A549 (cell line): ENCODE results near the gene SNX10. TPM values are rescaled to one million over a fixed set of nuclear protein-coding genes. Genes with fewer than 3 reads are reported as not detected.

ENCODE experiments used
- ATAC-seq, 2 experiments: fragments of 200-7000 bp in 1 of 2; fragments of >200 bp in 1 of 2; cut with Nextera tagmentation in 1 of 2; cut with Tn5 transposase in 1 of 2; 3 replicates each; pipeline versions ENCODE4 v1.8.0 to v1.9.1; 2018 to 2020; ENCODE audit warnings: mild to moderate bottlenecking in 1 of 2, moderate library complexity in 1 of 2
- CTCF ChIA-PET: fragments of 300-600 bp; sonication (Branson Sonifier 250); formaldehyde crosslinking; extraction: SDS; loops from one replicate; lab custom pipeline; 2021; ENCODE audit warnings: antibody characterized with exemption, inconsistent platforms; lab: Yijun Ruan, JAX
- POLR2A ChIA-PET: fragments of 350-600 bp; formaldehyde crosslinking; extraction: SDS; loops from one replicate; lab custom pipeline; 2021; ENCODE audit warnings: antibody characterized with exemption, inconsistent platforms; lab: Yijun Ruan, JAX
- DNase-seq, 2 experiments: peaks; one replicate each; pipeline versions ENCODE4 v3.0.0 to v3.0.0-alpha.2; 2011 to 2016; ENCODE audit warnings: low read depth in 1 of 2, low spot score in 1 of 2
- FAIRE-seq: peaks from 2 replicates; lab custom pipeline; 2011; peaks lifted over from hg19 to GRCh38; lab: Jason Lieb, UNC
- H3K27ac ChIP-seq, 2 experiments: fragments of >200 bp; sonication (Bioruptor Twin); formaldehyde crosslinking; 3 replicates each; pipeline ENCODE4 v1.5.1; 2016 to 2017
- H3K4me1 ChIP-seq: fragments of >200 bp; sonication (Bioruptor Twin); formaldehyde crosslinking; 3 replicates; pipeline ENCODE4 v1.6.1; 2016
- H3K4me2 ChIP-seq: fragments of >200 bp; sonication (Bioruptor Twin); formaldehyde crosslinking; 3 replicates; pipeline ENCODE4 v1.6.1; 2016
- H3K4me3 ChIP-seq: fragments of >200 bp; sonication (Bioruptor Twin); formaldehyde crosslinking; 3 replicates; pipeline ENCODE4 v1.5.1; 2016
- H3K9me3 ChIP-seq: fragments of >200 bp; sonication (Bioruptor Twin); formaldehyde crosslinking; 3 replicates; pipeline ENCODE4 v1.6.1; 2016
- BCL3 ChIP-seq: fragments of >200 bp; sonication (Bioruptor Twin); formaldehyde crosslinking; IDR thresholded peaks from 3 replicates; pipeline ENCODE4 v1.6.1; 2016
- BHLHE40 ChIP-seq: IDR thresholded peaks from 2 replicates; pipeline ENCODE4 v1.6.1; 2012; ENCODE audit warnings: low read depth, low read length, inconsistent platforms
- CEBPB ChIP-seq, 2 experiments: fragments of >200 bp in 1 of 2; sonication (Bioruptor Twin) in 1 of 2; formaldehyde crosslinking in 1 of 2; IDR thresholded peaks; 2 replicates each; pipeline ENCODE4 v1.6.1; 2012 to 2016
- CHD2 ChIP-seq: fragments of 150-350 bp; IDR thresholded peaks from 2 replicates; pipeline ENCODE4 v1.6.1; 2014; ENCODE audit warnings: low read length; ENCODE audit not compliant: partially characterized antibody
- EHMT2 ChIP-seq: fragments of 200-600 bp; sonication (generic); IDR thresholded peaks from 2 replicates; pipeline ENCODE4 v1.6.1; 2016; ENCODE audit warnings: antibody characterized with exemption, low read depth, mild to moderate bottlenecking, moderate library complexity
- ESRRA ChIP-seq: fragments of 150-350 bp; IDR thresholded peaks from 2 replicates; pipeline ENCODE4 v1.6.1; 2014; ENCODE audit warnings: mild to moderate bottlenecking, low read length, borderline replicate concordance
- FOSB ChIP-seq: fragments of 250-450 bp; sonication (Bioruptor Pico); IDR thresholded peaks from 2 replicates; pipeline ENCODE4 v1.5.0; 2020; ENCODE audit warnings: mild to moderate bottlenecking, moderate library complexity
- FOXS1 ChIP-seq: fragments of 250-450 bp; sonication (Bioruptor Pico); IDR thresholded peaks from 2 replicates; pipeline ENCODE4 v1.5.0; 2020; ENCODE audit warnings: mild to moderate bottlenecking, moderate library complexity
- HMGXB4 ChIP-seq: fragments of 250-450 bp; sonication (Bioruptor Pico); IDR thresholded peaks from 2 replicates; pipeline ENCODE4 v1.5.0; 2021; ENCODE audit warnings: mild to moderate bottlenecking, moderate library complexity, borderline replicate concordance
- JUN ChIP-seq, 2 experiments: fragments of >200 bp; sonication (Bioruptor Twin); formaldehyde crosslinking; IDR thresholded peaks; 2 replicates in 1 of 2; 3 replicates in 1 of 2; pipeline ENCODE4 v1.6.1; 2016 to 2017
- KDM1A ChIP-seq: fragments of 200-600 bp; sonication (generic); IDR thresholded peaks from 2 replicates; pipeline ENCODE4 v1.6.1; 2016; ENCODE audit warnings: low read depth, mild to moderate bottlenecking
- KDM5A ChIP-seq: fragments of 200-600 bp; sonication (generic); IDR thresholded peaks from 2 replicates; pipeline ENCODE4 v1.6.1; 2016; ENCODE audit warnings: antibody characterized with exemption, mild to moderate bottlenecking
- MAFK ChIP-seq: fragments of 450-650 bp; IDR thresholded peaks from 2 replicates; pipeline ENCODE4 v1.6.1; 2014; ENCODE audit not compliant: partially characterized antibody
- MAZ ChIP-seq: fragments of 150-350 bp; IDR thresholded peaks from 2 replicates; pipeline ENCODE4 v1.6.1; 2014; ENCODE audit warnings: antibody characterized with exemption, low read depth, low read length, borderline replicate concordance
- NFE2L2 ChIP-seq: fragments of 150-350 bp; conservative IDR thresholded peaks from 2 replicates; pipeline ENCODE4 v1.6.1; 2014; ENCODE audit warnings: low read length
- NR3C1 ChIP-seq: fragments of >200 bp; sonication (Bioruptor Twin); formaldehyde crosslinking; IDR thresholded peaks from 3 replicates; pipeline ENCODE4 v1.6.1; 2017
- RAD21 ChIP-seq, 2 experiments: fragments of >200 bp in 1 of 2; sonication (Bioruptor Twin) in 1 of 2; formaldehyde crosslinking in 1 of 2; IDR thresholded peaks in 1 of 2; conservative IDR thresholded peaks in 1 of 2; 2 replicates in 1 of 2; 3 replicates in 1 of 2; pipeline ENCODE4 v1.6.1; 2012 to 2018; ENCODE audit warnings: inconsistent platforms in 1 of 2
- SREBF2 ChIP-seq: fragments of 450-650 bp; IDR thresholded peaks from 2 replicates; pipeline ENCODE4 v1.6.1; 2014; ENCODE audit warnings: mild to moderate bottlenecking, moderate library complexity
- TP53 ChIP-seq: fragments of 250-450 bp; sonication (Bioruptor Pico); IDR thresholded peaks from 2 replicates; pipeline ENCODE4 v1.5.0; 2021; ENCODE audit warnings: mild to moderate bottlenecking, moderate library complexity
- ZC3H11A ChIP-seq: fragments of 450-650 bp; IDR thresholded peaks from 2 replicates; pipeline ENCODE4 v1.6.1; 2014; ENCODE audit warnings: antibody characterized with exemption, mild to moderate bottlenecking
- ZNF302 ChIP-seq: fragments of 250-450 bp; sonication (Bioruptor Pico); IDR thresholded peaks from 2 replicates; pipeline ENCODE4 v1.9.0; 2021; ENCODE audit warnings: inconsistent platforms, mild to moderate bottlenecking, moderate library complexity
- ZSCAN20 ChIP-seq: fragments of 250-450 bp; sonication (Bioruptor Pico); IDR thresholded peaks from 2 replicates; pipeline ENCODE4 v1.8.0; 2022; ENCODE audit warnings: mild to moderate bottlenecking, moderate library complexity
- WGBS: methylation state at CpG from one replicate; pipeline ENCODE4 v1.1.6; 2017; ENCODE audit errors: missing lambda C conversion rate; 5-methylcytosine and 5-hydroxymethylcytosine counted together
- polyA plus RNA-seq, 4 experiments: library from polyadenylated mRNA; depleted of rRNA in 3 of 4; stranded (reverse); fragments of >200 nt; fragmentation: RNase III in 1 of 4; extraction: RNeasy Plus Mini Kit Qiagen cat#74134 plus additional on column Dnase treatment in 1 of 4; gene quantifications; 2 replicates in 3 of 4; 3 replicates in 1 of 4; pipeline ENCODE4 v1.2.3, GENCODE V29; 2011 to 2017
- TF ChIP-seq, protein P1 (sequence below): fragments of >200 bp; sonication (Bioruptor Twin); formaldehyde crosslinking; IDR thresholded peaks from 2 replicates; pipeline ENCODE4 v1.6.1; 2016

SNX10 gene
- polyA plus RNA-seq, 2 of the 4 experiments (the other 2 are of a cell fraction), result 4.5 to 12.6 TPM

DNA sequence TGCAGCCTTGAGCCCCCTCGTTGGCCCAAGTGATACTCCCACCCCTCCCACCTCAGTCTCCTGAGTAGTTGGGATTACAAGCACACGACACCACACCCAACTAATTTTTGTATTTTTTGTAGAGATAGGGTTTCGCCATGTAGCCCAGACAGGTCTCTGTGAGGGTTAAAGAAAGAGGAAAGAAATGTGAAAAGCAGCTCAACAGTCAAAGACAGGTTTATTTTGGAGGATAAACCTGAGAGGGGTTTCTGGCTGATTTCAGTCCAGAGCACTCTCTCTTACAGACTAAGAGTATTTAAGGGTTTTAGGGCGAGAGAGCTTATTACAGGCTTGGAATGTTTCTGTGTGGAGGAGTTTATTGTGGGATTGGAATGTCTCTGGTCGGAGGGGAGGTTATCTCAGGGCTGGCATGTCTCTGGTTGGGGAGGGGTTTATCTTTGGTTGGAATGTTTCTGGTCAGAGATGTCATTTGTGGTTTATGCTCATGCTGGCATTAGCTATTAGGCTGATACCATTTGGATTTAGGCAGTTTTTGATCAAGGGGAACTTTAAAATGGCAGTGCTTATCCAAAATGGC, 26.1 kb upstream of the SNX10 start (continued):
- TF ChIP-seq BCL3 (no peak), NR3C1 (no peak)
- TF ChIP-seq, all 56 proteins: peak for 0

- ChIA-PET POLR2A (no interaction called here), CTCF (interaction anchor here (1.0 to 1.5 kb wide), 4 partner anchors 8 to 893 kb away, joined by 3 to 4 read pairs (median 3); no protein-coding TSS in a partner anchor)
- FAIRE-seq (no peak), DNase-seq (no peak), ATAC-seq (no peak)
- H3K4me2 ChIP-seq, result no peak overlapping the region
- H3K27ac ChIP-seq, result no peak overlapping the region
- WGBS, result 73% methylated on average over 9 of the region's 9 CpGs
- H3K4me1 ChIP-seq, result no peaks in the 10 kb centered on the region
- TF ChIP-seq FOSB (CRISPR knock-in tag), result no peak
- TF ChIP-seq ZSCAN20, result no peak
- TF ChIP-seq SREBF2, result no peak
- no peak for TF ChIP-seq CHD2
- TF ChIP-seq MAFK, result no peak
- no peak for TF ChIP-seq MAZ
- no peak for TF ChIP-seq NFE2L2
- no peak for TF ChIP-seq ZNF302 (CRISPR knock-in tag)
- TF ChIP-seq BHLHE40, result no peak
- TF ChIP-seq, protein P1, sequence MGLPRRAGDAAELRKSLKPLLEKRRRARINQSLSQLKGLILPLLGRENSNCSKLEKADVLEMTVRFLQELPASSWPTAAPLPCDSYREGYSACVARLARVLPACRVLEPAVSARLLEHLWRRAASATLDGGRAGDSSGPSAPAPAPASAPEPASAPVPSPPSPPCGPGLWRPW, result no peak
- TF ChIP-seq EHMT2, result no peak
- no peak for TF ChIP-seq KDM1A
- TF ChIP-seq FOXS1 (CRISPR knock-in tag), result no peak
- no peak for TF ChIP-seq ZC3H11A
- no peak for TF ChIP-seq CEBPB (IDR thresholded peaks at IDR 0.05)
- no peak for TF ChIP-seq JUN (IDR thresholded peaks at IDR 0.05)
- TF ChIP-seq HMGXB4 (CRISPR knock-in tag), result no peak
- TF ChIP-seq KDM5A, result no peak
- TF ChIP-seq TP53 (CRISPR knock-in tag), result no peak
- no peak overlapping the region for H3K4me3 ChIP-seq
- H3K9me3 ChIP-seq, result no peaks in the 10 kb centered on the region
These were observed 24.0 kb upstream of the SNX10 start for GRCh38 chr7:26267601-26268166.

GRCh38 chr7:26275213-26275612, 16.4 kb upstream of the SNX10 start:
- DNase-seq, result no peak
- TF ChIP-seq ESRRA (no peak), MAFK (no peak), RAD21 (conservative IDR thresholded peaks at IDR 0.05 in 1 of 2, IDR thresholded peaks at IDR 0.05 in 1 of 2) (no peak)
- no peaks in the 10 kb centered on the region for H3K9me3 ChIP-seq
- FAIRE-seq, result no peak
- POLR2A ChIA-PET, result no interaction called here
- WGBS, result 49% methylated on average over 3 of the region's 3 CpGs
- CTCF ChIA-PET, result interaction anchor here (1.2 kb wide), 2 partner anchors 10 to 90 kb away, joined by 3 read pairs; no protein-coding TSS in a partner anchor
- H3K4me2 ChIP-seq, result no peak overlapping the region
- no peak for ATAC-seq
- no peak overlapping the region for H3K4me3 ChIP-seq
- no peaks in the 10 kb centered on the region for H3K4me1 ChIP-seq
- no peak overlapping the region for H3K27ac ChIP-seq
